ENCODE measurements around the gene SFMBT2. TPM values are rescaled to one million over a fixed set of nuclear protein-coding genes. Genes with fewer than 3 reads are reported as not detected.
"Not testable (repeated sequence)": the region's sequence is repeated elsewhere in the genome, so short reads cannot be mapped to it uniquely, and the experiment has no call there.

Gene SFMBT2
- total RNA-seq, 2 experiments from 2014 or later: 31.9 to 32.3 TPM

- DNase-seq: no peak
- ChIA-PET POLR2A (no interaction called here), CTCF (no interaction called here)
- Mint-ChIP-seq H3K9me3 (no peaks in the 10 kb centered on the region), H3K36me3 (ENCODE audit: low read depth) (peaks cover 19% of the 10 kb centered on the region), H3K27ac (peak overlapping the region; percentile 95), H3K4me1 (peaks cover 59% of the 10 kb centered on the region), H3K4me3 (no peak overlapping the region), H3K27me3 (no peaks in the 10 kb centered on the region)
Observed at GRCh38 chr10:7389844-7390243, 21.0 kb downstream of the SFMBT2 start.

GRCh38 chr10:7389346-7389745 is 21.5 kb downstream of the SFMBT2 start:
- POLR2A ChIA-PET: no interaction called here
- CTCF ChIA-PET: interaction anchor here (1.5 kb wide), 1 partner anchor 117 kb away, joined by 3 read pairs; no protein-coding TSS in a partner anchor
- peak overlapping the region; percentile 95 for H3K27ac Mint-ChIP-seq
- no peak for DNase-seq
- no peak overlapping the region for H3K4me3 Mint-ChIP-seq
- H3K4me1 Mint-ChIP-seq: peaks cover 60% of the 10 kb centered on the region
- H3K9me3 Mint-ChIP-seq: no peaks in the 10 kb centered on the region
- H3K27me3 Mint-ChIP-seq: no peaks in the 10 kb centered on the region
- peaks cover 14% of the 10 kb centered on the region for H3K36me3 Mint-ChIP-seq (ENCODE audit: low read depth)

- H3K4me1 Mint-ChIP-seq: peaks cover 62% of the 10 kb centered on the region
- CTCF ChIA-PET: interaction anchor here (1.5 kb wide), 1 partner anchor 116 kb away, joined by 3 read pairs; no protein-coding TSS in a partner anchor
Observed at GRCh38 chr10:7388602-7389001, 22.2 kb downstream of the SFMBT2 start.

GRCh38 chr10:7388149-7388548 is 22.7 kb downstream of the SFMBT2 start:
- peaks cover 14% of the 10 kb centered on the region for H3K36me3 Mint-ChIP-seq (ENCODE audit: low read depth)
- POLR2A ChIA-PET, H3K27me3 Mint-ChIP-seq, H3K9me3 Mint-ChIP-seq, H3K4me3 Mint-ChIP-seq, DNase-seq: not testable (repeated sequence)
- peak overlapping the region; percentile 95 for H3K27ac Mint-ChIP-seq
- CTCF ChIA-PET: interaction anchor here (1.5 kb wide), 1 partner anchor 116 kb away, joined by 3 read pairs; no protein-coding TSS in a partner anchor
- H3K4me1 Mint-ChIP-seq: peaks cover 67% of the 10 kb centered on the region

More at GRCh38 chr10:7388602-7389001, 22.2 kb downstream of the SFMBT2 start:
- H3K36me3 Mint-ChIP-seq (ENCODE audit: low read depth): peaks cover 14% of the 10 kb centered on the region
- DNase-seq: peak; percentile 54
- H3K9me3 Mint-ChIP-seq: no peaks in the 10 kb centered on the region
- H3K4me3 Mint-ChIP-seq: peak overlapping the region; percentile 44
- peak overlapping the region; percentile 95 for H3K27ac Mint-ChIP-seq
- H3K27me3 Mint-ChIP-seq: no peaks in the 10 kb centered on the region
- POLR2A ChIA-PET: no interaction called here

- Mint-ChIP-seq H3K4me1 (peaks cover 73% of the 10 kb centered on the region), H3K27ac (no peak overlapping the region), H3K27me3 (no peaks in the 10 kb centered on the region), H3K36me3 (ENCODE audit: low read depth) (peaks cover 24% of the 10 kb centered on the region), H3K4me3 (no peak overlapping the region), H3K9me3 (no peaks in the 10 kb centered on the region)
- ChIA-PET CTCF (interaction anchor here (0.9 to 3.5 kb wide), 3 partner anchors 10 to 14 kb away, joined by 3 to 14 read pairs (median 3); no protein-coding TSS in a partner anchor), POLR2A (no interaction called here)
- no peak for DNase-seq
Observed at GRCh38 chr10:7385114-7385513, 25.7 kb downstream of the SFMBT2 start.

GRCh38 chr10:7383442-7383841 is 27.4 kb downstream of the SFMBT2 start:
- Mint-ChIP-seq H3K9me3 (no peaks in the 10 kb centered on the region), H3K27me3 (no peaks in the 10 kb centered on the region), H3K4me1 (peaks cover 61% of the 10 kb centered on the region), H3K36me3 (ENCODE audit: low read depth) (peaks cover 34% of the 10 kb centered on the region), H3K27ac (peak overlapping the region; percentile 84), H3K4me3 (no peak overlapping the region)
- DNase-seq: no peak
- POLR2A ChIA-PET: no interaction called here
- CTCF ChIA-PET: interaction anchor here (1.3 to 3.5 kb wide), 2 partner anchors 8 to 12 kb away, joined by 3 to 14 read pairs; no protein-coding TSS in a partner anchor

GRCh38 chr10:7380704-7381241 is 30.1 kb downstream of the SFMBT2 start:
- H3K36me3 Mint-ChIP-seq (ENCODE audit: low read depth): peaks cover 46% of the 10 kb centered on the region
- ChIA-PET CTCF (no interaction called here), POLR2A (no interaction called here)

GRCh38 chr10:7378602-7379403 is 32.0 kb downstream of the SFMBT2 start:
- Mint-ChIP-seq H3K27ac (no peak overlapping the region), H3K36me3 (ENCODE audit: low read depth) (peaks cover 62% of the 10 kb centered on the region), H3K4me1 (peaks cover 27% of the 10 kb centered on the region), H3K27me3 (no peaks in the 10 kb centered on the region), H3K9me3 (no peaks in the 10 kb centered on the region), H3K4me3 (no peak overlapping the region)
- ChIA-PET POLR2A (no interaction called here), CTCF (no interaction called here)
- DNase-seq: no peak

More at GRCh38 chr10:7380704-7381241, 30.1 kb downstream of the SFMBT2 start:
- Mint-ChIP-seq H3K4me3 (no peak overlapping the region), H3K9me3 (no peaks in the 10 kb centered on the region), H3K27ac (peak overlapping the region; percentile 12), H3K27me3 (no peaks in the 10 kb centered on the region), H3K4me1 (peaks cover 39% of the 10 kb centered on the region)
- no peak for DNase-seq

- Mint-ChIP-seq H3K36me3 (ENCODE audit: low read depth) (peaks cover 73% of the 10 kb centered on the region), H3K4me3 (no peak overlapping the region), H3K4me1 (peaks cover 18% of the 10 kb centered on the region), H3K9me3 (no peaks in the 10 kb centered on the region), H3K27ac (no peak overlapping the region), H3K27me3 (no peaks in the 10 kb centered on the region)
- no peak for DNase-seq
- ChIA-PET POLR2A (no interaction called here), CTCF (no interaction called here)
Observed at GRCh38 chr10:7377614-7378248, 33.1 kb downstream of the SFMBT2 start.

GRCh38 chr10:7374795-7375194 is 36.0 kb downstream of the SFMBT2 start:
- no peak overlapping the region for H3K4me3 Mint-ChIP-seq
- peaks cover 6% of the 10 kb centered on the region for H3K4me1 Mint-ChIP-seq
- DNase-seq: no peak
- H3K27me3 Mint-ChIP-seq: no peaks in the 10 kb centered on the region
- peaks cover 78% of the 10 kb centered on the region for H3K36me3 Mint-ChIP-seq (ENCODE audit: low read depth)
- POLR2A ChIA-PET: no interaction called here
- CTCF ChIA-PET: interaction anchor here (1.7 to 2.7 kb wide), 2 partner anchors 10 kb away, joined by 3 to 14 read pairs; no protein-coding TSS in a partner anchor
- no peak overlapping the region for H3K27ac Mint-ChIP-seq
- no peaks in the 10 kb centered on the region for H3K9me3 Mint-ChIP-seq

GRCh38 chr10:7373039-7373438 is 37.8 kb downstream of the SFMBT2 start:
- peak overlapping the region; percentile 10 for H3K27ac Mint-ChIP-seq
- H3K36me3 Mint-ChIP-seq (ENCODE audit: low read depth): peaks cover 76% of the 10 kb centered on the region
- H3K4me3 Mint-ChIP-seq: no peak overlapping the region
- ChIA-PET CTCF (interaction anchor here (0.6 to 0.7 kb wide), 2 partner anchors 13 to 1469 kb away, joined by 3 read pairs; no protein-coding TSS in a partner anchor), POLR2A (no interaction called here)
- no peaks in the 10 kb centered on the region for H3K27me3 Mint-ChIP-seq
- H3K4me1 Mint-ChIP-seq: peaks cover 2% of the 10 kb centered on the region
- no peaks in the 10 kb centered on the region for H3K9me3 Mint-ChIP-seq
- DNase-seq: no peak

GRCh38 chr10:7372504-7372903 is 38.3 kb downstream of the SFMBT2 start:
- Mint-ChIP-seq H3K36me3 (ENCODE audit: low read depth) (peaks cover 74% of the 10 kb centered on the region), H3K27me3 (no peaks in the 10 kb centered on the region), H3K9me3 (no peaks in the 10 kb centered on the region), H3K4me1 (peaks cover 2% of the 10 kb centered on the region), H3K4me3 (no peak overlapping the region), H3K27ac (no peak overlapping the region)
- ChIA-PET POLR2A (no interaction called here), CTCF (interaction anchor here (0.6 to 1.0 kb wide), 2 partner anchors 13 to 1470 kb away, joined by 3 read pairs; no protein-coding TSS in a partner anchor)
- no peak for DNase-seq

- Mint-ChIP-seq H3K4me3 (no peak overlapping the region), H3K27me3 (no peaks in the 10 kb centered on the region), H3K4me1 (peaks cover 2% of the 10 kb centered on the region), H3K9me3 (no peaks in the 10 kb centered on the region), H3K27ac (no peak overlapping the region), H3K36me3 (ENCODE audit: low read depth) (peaks cover 74% of the 10 kb centered on the region)
- no peak for DNase-seq
- CTCF ChIA-PET: interaction anchor here (1.0 to 1.9 kb wide), 3 partner anchors 11 to 30 kb away, joined by 3 to 4 read pairs (median 3); no protein-coding TSS in a partner anchor
- POLR2A ChIA-PET: no interaction called here
Observed at GRCh38 chr10:7370511-7370910, 40.3 kb downstream of the SFMBT2 start.

Data from activated CD4-positive, alpha-beta T cell treated with anti-CD3 and anti-CD28 coated beads, Interleukin-2, amount 10 ng/mL, durations not matched to agents 7 days and 5 days (primary cell).